NB4 (cell line): ENCODE results near the gene AGBL4.

Source experiments
- DNase-seq: peaks from one replicate; pipeline ENCODE4 v3.0.0; 2010; ENCODE audit warnings: low read depth
- H3K4me3 ChIP-seq: one replicate; pipeline ENCODE4 v1.5.1; 2011; ENCODE audit warnings: mild to moderate bottlenecking, low read depth, low read length, moderate library complexity
- MYC ChIP-seq: IDR thresholded peaks from 2 replicates; pipeline ENCODE4 v1.6.1; 2011; ENCODE audit warnings: low read depth, low read length
- POLR2A ChIP-seq: IDR thresholded peaks from 2 replicates; pipeline ENCODE4 v1.6.1; 2011; ENCODE audit warnings: mild to moderate bottlenecking; ENCODE audit not compliant: insufficient read length; ENCODE audit errors: extremely low read depth
- TF ChIP-seq, protein P1 (sequence below): IDR thresholded peaks from 2 replicates; pipeline ENCODE4 v1.6.1; 2011; ENCODE audit warnings: low read depth, low read length
- TF ChIP-seq, protein P2 (sequence below): IDR thresholded peaks from one replicate; pipeline ENCODE4 v1.5.1; 2012; ENCODE audit warnings: low read depth, low read length

AGBL4 gene

DNA sequence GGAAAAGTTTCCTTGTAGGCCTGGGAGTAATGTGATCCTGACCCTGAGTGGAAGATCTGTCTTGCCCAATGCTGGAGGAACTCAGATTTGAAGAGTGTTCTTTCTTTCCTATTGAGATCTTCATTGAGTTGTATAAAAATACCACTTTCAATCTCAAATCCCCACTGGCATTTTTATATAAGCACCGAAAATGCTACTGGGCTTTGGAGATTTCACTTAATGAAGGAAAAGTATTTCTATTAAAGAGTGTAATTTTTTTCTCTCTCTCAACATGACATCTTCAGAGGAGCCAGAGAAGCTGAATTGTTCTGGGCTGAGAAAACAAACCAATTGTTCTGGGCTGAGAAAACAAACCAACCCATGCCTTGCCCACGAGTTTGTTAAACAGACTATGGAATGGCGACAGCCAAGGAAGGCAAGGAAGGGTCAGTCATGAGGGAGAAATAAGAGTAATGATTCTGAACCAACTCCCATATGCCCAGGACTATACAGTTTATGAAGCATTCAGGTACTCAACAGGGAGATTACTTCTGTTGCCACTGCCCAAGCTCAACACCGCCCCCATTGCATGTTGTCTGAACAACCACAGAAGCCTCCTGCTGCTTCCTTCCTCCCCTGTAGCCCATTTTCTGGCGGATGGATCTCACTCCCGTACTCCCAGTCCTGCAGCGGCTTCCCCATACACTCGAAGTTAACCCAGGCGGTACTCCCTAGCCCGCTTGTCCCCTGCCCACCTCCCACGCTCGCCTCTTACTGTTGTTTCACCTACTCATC lies 1350.2 kb downstream of the AGBL4 start:
- DNase-seq: peak; percentile 56
- TF ChIP-seq, protein P1, sequence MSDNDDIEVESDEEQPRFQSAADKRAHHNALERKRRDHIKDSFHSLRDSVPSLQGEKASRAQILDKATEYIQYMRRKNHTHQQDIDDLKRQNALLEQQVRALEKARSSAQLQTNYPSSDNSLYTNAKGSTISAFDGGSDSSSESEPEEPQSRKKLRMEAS: 0 out of 2 replicates have a peak, but pooled peaks have one; percentile 25
- no peak for TF ChIP-seq POLR2A
- TF ChIP-seq, protein P2, sequence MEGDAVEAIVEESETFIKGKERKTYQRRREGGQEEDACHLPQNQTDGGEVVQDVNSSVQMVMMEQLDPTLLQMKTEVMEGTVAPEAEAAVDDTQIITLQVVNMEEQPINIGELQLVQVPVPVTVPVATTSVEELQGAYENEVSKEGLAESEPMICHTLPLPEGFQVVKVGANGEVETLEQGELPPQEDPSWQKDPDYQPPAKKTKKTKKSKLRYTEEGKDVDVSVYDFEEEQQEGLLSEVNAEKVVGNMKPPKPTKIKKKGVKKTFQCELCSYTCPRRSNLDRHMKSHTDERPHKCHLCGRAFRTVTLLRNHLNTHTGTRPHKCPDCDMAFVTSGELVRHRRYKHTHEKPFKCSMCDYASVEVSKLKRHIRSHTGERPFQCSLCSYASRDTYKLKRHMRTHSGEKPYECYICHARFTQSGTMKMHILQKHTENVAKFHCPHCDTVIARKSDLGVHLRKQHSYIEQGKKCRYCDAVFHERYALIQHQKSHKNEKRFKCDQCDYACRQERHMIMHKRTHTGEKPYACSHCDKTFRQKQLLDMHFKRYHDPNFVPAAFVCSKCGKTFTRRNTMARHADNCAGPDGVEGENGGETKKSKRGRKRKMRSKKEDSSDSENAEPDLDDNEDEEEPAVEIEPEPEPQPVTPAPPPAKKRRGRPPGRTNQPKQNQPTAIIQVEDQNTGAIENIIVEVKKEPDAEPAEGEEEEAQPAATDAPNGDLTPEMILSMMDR: peak; percentile 22
- TF ChIP-seq MYC: no peak
- no peak overlapping the region for H3K4me3 ChIP-seq

DNA sequence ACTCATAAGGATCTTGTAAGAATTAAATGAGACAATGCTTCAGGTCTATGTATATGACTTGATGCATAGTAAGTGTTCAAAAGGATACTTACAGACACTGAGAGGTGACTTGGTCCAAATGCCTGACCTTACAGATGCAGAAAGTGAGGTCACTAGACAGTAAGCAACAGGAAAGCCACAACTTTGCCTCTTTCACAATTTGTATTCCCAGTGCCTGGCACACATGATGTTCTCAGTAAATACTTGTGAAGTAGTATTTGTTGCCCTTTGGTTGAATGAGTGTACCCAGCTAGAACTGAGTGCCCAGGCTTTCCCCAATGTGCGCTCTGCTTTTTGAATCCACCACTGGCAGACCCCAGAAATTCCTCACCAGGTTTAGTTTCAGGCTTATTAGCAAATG lies 1352.2 kb downstream of the AGBL4 start:
- peak; percentile 46 for DNase-seq
- TF ChIP-seq, protein P2: no peak
- TF ChIP-seq, protein P1: no peak
- no peak overlapping the region for H3K4me3 ChIP-seq

DNA sequence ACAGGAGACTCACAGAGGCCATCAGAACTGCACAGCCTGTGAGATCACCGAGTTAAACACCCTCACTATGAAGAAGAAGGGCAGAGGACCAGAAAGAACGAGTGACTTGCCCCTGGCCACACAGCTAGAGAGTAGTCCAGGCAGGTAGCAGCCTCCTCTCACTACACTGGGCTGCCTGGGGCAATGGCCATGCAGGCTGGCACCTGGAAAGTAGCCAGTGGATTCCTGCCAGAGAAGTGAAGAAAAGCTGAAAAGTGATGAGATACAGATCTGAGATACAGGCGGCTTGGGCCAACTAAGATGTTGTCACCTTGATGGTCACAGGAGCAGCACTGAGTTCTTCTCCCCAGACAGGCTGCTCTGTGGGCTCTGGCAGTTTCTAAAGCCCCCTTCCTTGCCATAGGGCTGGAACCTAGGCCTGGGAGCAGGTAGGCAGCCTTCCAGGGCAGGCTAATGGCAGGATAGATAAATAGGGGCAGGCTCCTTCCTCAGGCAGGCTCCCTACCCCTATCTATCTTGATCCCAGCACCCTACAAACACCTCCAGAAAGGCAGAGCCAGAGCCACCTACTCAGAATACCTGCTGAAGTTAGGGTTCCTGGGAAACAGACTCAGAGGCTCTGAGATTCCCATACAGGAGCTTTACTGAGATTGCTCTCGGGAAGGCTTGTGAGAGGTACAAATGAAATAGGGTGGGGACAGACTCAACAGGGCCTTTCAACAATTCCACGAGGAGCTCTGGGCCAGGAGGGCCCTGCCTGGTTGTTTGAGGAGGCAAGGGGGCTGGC lies 1353.3 kb downstream of the AGBL4 start:
- no peak overlapping the region for H3K4me3 ChIP-seq
- TF ChIP-seq, protein P1: no peak
- no peak for DNase-seq

DNA sequence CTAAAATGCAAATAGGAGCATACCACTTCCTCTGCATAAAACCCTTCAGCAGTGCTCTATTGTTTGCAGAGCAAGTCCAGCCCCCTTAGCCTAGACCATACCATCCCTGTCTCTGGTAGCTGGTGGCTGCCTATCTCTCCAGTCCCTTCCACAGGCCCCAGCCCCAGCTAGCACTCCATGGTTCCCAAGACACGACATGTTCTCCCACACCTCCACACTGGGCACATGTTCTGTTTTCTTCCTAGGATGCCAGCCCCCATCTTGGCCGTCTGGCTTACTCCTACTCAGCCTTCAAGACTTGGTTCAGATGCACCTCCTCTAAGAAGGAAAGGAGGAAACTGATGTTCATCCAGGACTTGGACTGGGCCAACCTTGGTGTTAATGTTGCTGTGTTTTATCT lies 1355.4 kb downstream of the AGBL4 start:
- DNase-seq: no peak

DNA sequence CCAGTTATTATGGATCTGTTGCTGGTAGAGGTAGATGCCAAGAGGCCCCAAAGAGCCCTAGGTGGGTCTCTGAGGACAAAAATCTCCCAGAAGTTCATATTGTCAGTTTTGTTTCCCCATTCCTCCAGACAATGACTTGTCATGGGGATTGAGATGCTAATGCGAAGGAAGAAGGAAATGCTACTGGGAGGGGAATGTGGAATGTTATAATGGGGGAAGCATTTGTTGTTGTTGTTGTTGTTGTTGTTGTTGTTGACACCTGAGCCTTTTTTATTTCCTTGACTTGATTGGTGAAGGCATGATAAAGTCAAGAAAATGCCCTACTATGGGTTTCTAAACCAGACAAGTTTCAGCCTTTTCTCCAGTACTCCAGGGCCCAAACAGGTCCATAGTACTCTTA lies 1356.0 kb downstream of the AGBL4 start:
- DNase-seq: no peak
- TF ChIP-seq, protein P1: no peak
- TF ChIP-seq MYC: no peak
- TF ChIP-seq POLR2A: no peak
- TF ChIP-seq, protein P2: no peak
- H3K4me3 ChIP-seq: no peak overlapping the region

More for the DNA sequence above, 1355.4 kb downstream of the AGBL4 start:
- TF ChIP-seq, protein P2: no peak
- TF ChIP-seq MYC: no peak
- H3K4me3 ChIP-seq: no peak overlapping the region

DNA sequence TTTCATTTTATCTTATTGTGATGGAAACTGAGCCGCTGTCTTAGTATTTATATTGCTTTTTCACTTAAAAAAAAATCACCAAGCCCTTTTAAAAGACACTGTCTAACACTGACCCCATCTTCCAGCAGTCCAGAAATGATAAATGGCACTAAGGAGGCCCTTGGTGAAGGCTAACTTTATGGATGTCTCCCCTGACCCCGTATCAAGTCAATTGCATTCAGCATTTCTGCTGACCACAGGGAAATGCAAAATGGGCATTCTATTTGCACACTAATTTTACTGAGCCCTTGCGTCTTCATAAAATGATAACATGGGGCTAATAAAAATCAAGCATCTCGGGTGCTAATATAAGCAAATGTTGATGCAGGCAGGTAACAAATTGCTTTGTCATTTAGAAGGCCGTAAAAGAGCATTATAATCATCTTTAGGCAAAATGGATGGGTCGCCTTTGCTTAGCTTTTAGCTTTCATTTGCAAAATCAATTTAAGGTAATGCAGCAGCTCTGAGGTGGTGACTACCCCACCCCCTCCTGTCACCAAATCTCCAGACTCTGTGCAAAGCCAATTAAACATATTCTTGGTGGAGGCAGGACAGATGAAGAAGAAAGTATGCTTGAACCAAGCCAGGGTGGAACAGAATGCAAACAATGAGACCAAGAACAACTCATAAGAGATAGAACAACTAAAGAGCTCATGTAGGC lies 1357.9 kb downstream of the AGBL4 start:
- TF ChIP-seq, protein P1: no peak
- TF ChIP-seq, protein P2: no peak
- TF ChIP-seq MYC: no peak
- no peak for TF ChIP-seq POLR2A
- no peak for DNase-seq
- H3K4me3 ChIP-seq: no peak overlapping the region
